Endodermal cell (in vitro differentiated cells): ENCODE measurements around the gene ZGLP1. TPM values are rescaled to one million over a fixed set of nuclear protein-coding genes. Genes with fewer than 3 reads are reported as not detected.

Experiments used
- DNase-seq: peaks from one replicate; pipeline ENCODE4 v3.0.0-alpha.2; 2017
- H3K27ac ChIP-seq: 2 replicates; pipeline ENCODE4 v1.5.1; 2013; ENCODE audit warnings: mild to moderate bottlenecking, low read depth, low read length, moderate library complexity
- H3K27me3 ChIP-seq: 2 replicates; pipeline ENCODE4 v1.6.1; 2013; ENCODE audit warnings: mild to moderate bottlenecking, low read length, moderate library complexity; ENCODE audit not compliant: insufficient read depth, control insufficient read depth, poor library complexity, severe bottlenecking
- H3K36me3 ChIP-seq: 2 replicates; pipeline ENCODE4 v1.7.0; 2013; ENCODE audit warnings: mild to moderate bottlenecking, low read length, moderate library complexity; ENCODE audit not compliant: control insufficient read depth, insufficient read depth
- H3K4me1 ChIP-seq: one replicate; pipeline ENCODE4 v1.7.0; 2013; ENCODE audit warnings: low read length; ENCODE audit not compliant: control insufficient read depth, insufficient read depth
- H3K4me3 ChIP-seq: 2 replicates; pipeline ENCODE4 v1.5.1; 2013; ENCODE audit warnings: mild to moderate bottlenecking, low read length, moderate library complexity
- H3K9ac ChIP-seq: 2 replicates; pipeline ENCODE4 v1.6.1; 2013; ENCODE audit warnings: mild to moderate bottlenecking, low read length, moderate library complexity; ENCODE audit not compliant: poor library complexity, severe bottlenecking; ENCODE audit errors: extremely low read depth
- H3K9me3 ChIP-seq: 2 replicates; pipeline ENCODE4 v1.6.1; 2013; ENCODE audit warnings: mild to moderate bottlenecking, low read length, moderate library complexity; ENCODE audit not compliant: control insufficient read depth
- H3K27ac Mint-ChIP-seq: 2 replicates; pipeline ENCODE4 v1.8.0; 2020; ENCODE audit warnings: mixed read lengths
- H3K27me3 Mint-ChIP-seq: 2 replicates; pipeline ENCODE4 v1.8.0; 2021; ENCODE audit warnings: mild to moderate bottlenecking, mixed read lengths; ENCODE audit not compliant: insufficient read depth
- H3K36me3 Mint-ChIP-seq: 2 replicates; pipeline ENCODE4 v1.8.0; 2020; ENCODE audit warnings: low read depth, mixed read lengths
- H3K4me1 Mint-ChIP-seq: 2 replicates; pipeline ENCODE4 v1.8.0; 2020; ENCODE audit warnings: mixed read lengths
- H3K4me3 Mint-ChIP-seq: 2 replicates; pipeline ENCODE4 v1.8.0; 2020; ENCODE audit warnings: mild to moderate bottlenecking, moderate library complexity, mixed read lengths
- H3K9me3 Mint-ChIP-seq: 2 replicates; pipeline ENCODE4 v1.8.0; 2020; ENCODE audit warnings: mild to moderate bottlenecking, mixed read lengths
- WGBS, 2 experiments: methylation state at CpG; one replicate each; pipeline versions ENCODE4 v1.1.5 to v1.1.7; 2013; ENCODE audit warnings: missing lambda C conversion rate in 2 of 2, mixed read lengths in 1 of 2; ENCODE audit not compliant: insufficient coverage in 1 of 2, insufficient read length in 1 of 2; 5-methylcytosine and 5-hydroxymethylcytosine counted together
- total RNA-seq, 2 donors: library from RNA; stranded (reverse); fragmentation: NEBNext Ultra II Directional in 1 of 2; extraction: Animal tissue kit (Norgen Biotek cat#: 25700) in 1 of 2; gene quantifications; 2 replicates in 1 of 2; 3 replicates in 1 of 2; pipeline ENCODE4 v1.2.1, GENCODE V29; 2021
- TF ChIP-seq, protein P1 (sequence below): fragments of 200-600 bp; sonication (generic); conservative IDR thresholded peaks from 2 replicates; pipeline ENCODE4 v1.5.0; 2021; ENCODE audit warnings: antibody characterized with exemption, mild to moderate bottlenecking

The ZGLP1 gene
- total RNA-seq, 2 donors from 2014 or later: 4.5 to 7.8 TPM

DNA sequence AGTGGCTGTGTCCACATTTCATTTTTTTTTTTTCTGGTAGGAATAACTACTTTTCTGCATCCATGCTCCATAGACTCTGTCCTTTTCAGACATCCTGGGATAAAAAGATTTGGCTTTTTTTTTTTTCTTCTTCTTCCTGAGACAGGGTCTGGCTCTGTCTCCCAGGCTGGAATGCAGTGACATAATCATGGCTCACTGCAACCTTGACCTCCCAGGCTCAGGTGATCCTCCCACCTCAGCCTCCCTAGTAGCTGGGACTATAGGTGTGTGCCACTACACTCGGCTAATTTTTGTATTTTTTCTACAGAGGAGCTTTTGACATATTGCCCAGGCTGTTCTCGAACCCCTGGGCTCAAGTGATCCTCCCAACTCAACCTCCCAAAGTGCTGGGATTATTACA lies 33.9 kb upstream of the ZGLP1 start:
- WGBS, 2 experiments: 71 to 87% methylated on average over 2 of the region's 2 CpGs
- no peak for DNase-seq
- Histone ChIP-seq H3K4me1 (no peaks in the 10 kb centered on the region), H3K36me3 (no peaks in the 10 kb centered on the region), H3K27ac (no peak overlapping the region), H3K9me3 (no peaks in the 10 kb centered on the region), H3K27me3 (no peaks in the 10 kb centered on the region), H3K4me3 (no peak overlapping the region), H3K9ac (no peak overlapping the region)
- no peaks in the 10 kb centered on the region for H3K4me1 Mint-ChIP-seq
- H3K27ac Mint-ChIP-seq: no peak overlapping the region
- H3K4me3 Mint-ChIP-seq: no peak overlapping the region
- H3K36me3 Mint-ChIP-seq: no peaks in the 10 kb centered on the region
- H3K27me3 Mint-ChIP-seq: no peaks in the 10 kb centered on the region
- TF ChIP-seq, protein P1, sequence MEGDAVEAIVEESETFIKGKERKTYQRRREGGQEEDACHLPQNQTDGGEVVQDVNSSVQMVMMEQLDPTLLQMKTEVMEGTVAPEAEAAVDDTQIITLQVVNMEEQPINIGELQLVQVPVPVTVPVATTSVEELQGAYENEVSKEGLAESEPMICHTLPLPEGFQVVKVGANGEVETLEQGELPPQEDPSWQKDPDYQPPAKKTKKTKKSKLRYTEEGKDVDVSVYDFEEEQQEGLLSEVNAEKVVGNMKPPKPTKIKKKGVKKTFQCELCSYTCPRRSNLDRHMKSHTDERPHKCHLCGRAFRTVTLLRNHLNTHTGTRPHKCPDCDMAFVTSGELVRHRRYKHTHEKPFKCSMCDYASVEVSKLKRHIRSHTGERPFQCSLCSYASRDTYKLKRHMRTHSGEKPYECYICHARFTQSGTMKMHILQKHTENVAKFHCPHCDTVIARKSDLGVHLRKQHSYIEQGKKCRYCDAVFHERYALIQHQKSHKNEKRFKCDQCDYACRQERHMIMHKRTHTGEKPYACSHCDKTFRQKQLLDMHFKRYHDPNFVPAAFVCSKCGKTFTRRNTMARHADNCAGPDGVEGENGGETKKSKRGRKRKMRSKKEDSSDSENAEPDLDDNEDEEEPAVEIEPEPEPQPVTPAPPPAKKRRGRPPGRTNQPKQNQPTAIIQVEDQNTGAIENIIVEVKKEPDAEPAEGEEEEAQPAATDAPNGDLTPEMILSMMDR: no peak
- no peaks in the 10 kb centered on the region for H3K9me3 Mint-ChIP-seq

DNA sequence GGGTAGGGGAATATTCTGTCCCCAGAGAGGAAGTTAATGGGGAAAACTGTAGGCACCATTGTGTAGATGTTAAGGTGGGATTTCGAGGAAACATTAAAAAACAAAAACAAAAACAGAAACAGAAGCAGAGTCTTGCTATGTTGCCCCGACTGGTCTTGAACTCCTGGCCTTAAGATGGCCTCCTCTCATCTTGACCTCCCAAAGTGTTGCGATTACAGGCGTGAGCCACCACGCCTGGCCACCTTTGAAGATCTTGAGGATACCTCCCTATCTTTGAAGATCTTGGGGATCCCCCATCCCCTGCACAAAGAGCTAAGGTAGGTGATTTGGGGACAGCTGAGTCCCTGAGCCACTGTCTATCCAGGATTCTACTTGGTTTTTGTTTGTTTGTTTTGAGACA lies 30.4 kb upstream of the ZGLP1 start:
- H3K9ac ChIP-seq: no peak overlapping the region
- no peak overlapping the region for H3K4me3 Mint-ChIP-seq
- WGBS, 2 experiments: 89 to 98% methylated on average over 4 to 5 of the region's 5 CpGs
- no peak overlapping the region for H3K27ac Mint-ChIP-seq
- no peak overlapping the region for H3K4me3 ChIP-seq
- H3K4me1 ChIP-seq: no peaks in the 10 kb centered on the region
- H3K27me3 Mint-ChIP-seq: no peaks in the 10 kb centered on the region
- DNase-seq: no peak
- peaks cover 4% of the 10 kb centered on the region for H3K4me1 Mint-ChIP-seq
- H3K36me3 Mint-ChIP-seq: no peaks in the 10 kb centered on the region
- H3K9me3 ChIP-seq: no peaks in the 10 kb centered on the region
- H3K27ac ChIP-seq: no peak overlapping the region
- H3K9me3 Mint-ChIP-seq: no peaks in the 10 kb centered on the region
- no peaks in the 10 kb centered on the region for H3K27me3 ChIP-seq
- TF ChIP-seq, protein P1: no peak
- no peaks in the 10 kb centered on the region for H3K36me3 ChIP-seq

DNA sequence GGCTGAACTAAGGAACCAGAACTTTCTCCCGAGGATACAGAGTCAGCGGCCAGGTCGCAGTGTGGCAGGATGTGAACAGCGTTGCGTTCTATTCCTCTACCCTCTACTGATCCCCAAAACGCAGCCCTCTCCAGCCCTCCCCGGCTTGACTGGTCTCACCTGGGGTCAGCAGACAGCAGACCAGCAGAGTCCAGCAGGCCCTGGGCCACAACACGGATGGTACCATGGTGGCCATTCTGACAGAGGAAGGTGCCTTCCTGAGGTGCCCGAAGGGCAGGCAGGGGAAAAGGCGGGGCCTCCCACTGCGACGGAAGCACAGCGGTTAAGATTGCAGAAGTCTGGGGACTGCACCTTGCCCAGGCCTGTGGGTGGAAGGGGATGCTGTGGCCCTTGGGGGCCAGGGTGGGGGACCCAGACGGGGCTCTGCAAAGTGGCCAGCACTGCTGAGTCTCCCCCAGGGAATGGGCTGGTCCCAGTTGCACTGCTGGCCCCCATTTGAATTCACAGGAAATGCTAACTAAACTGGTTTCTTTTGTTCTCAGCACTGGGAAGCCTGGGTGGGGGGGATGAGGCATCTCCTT lies 29.9 kb upstream of the ZGLP1 start, which contains the start of gene ICAM3:
ICAM3 (minus strand) TSS at position 245 of the 581 bp plus-strand sequence; CDS start at position 235, 10 bp downstream.
- no peaks in the 10 kb centered on the region for H3K9me3 ChIP-seq
- no peaks in the 10 kb centered on the region for H3K9me3 Mint-ChIP-seq
- peak; percentile 66 for DNase-seq
- H3K9ac ChIP-seq: no peak within 1 kb of the TSS
- H3K4me3 Mint-ChIP-seq: no peak within 1 kb of the TSS
- H3K27ac Mint-ChIP-seq: no peak within 1 kb of the TSS
- no peaks in the 10 kb centered on the region for H3K36me3 Mint-ChIP-seq
- no peaks in the 10 kb centered on the region for H3K4me1 ChIP-seq
- no peak within 1 kb of the TSS for H3K4me3 ChIP-seq
- H3K27me3 Mint-ChIP-seq: no peaks in the 10 kb centered on the region
- H3K36me3 ChIP-seq: no peaks in the 10 kb centered on the region
- TF ChIP-seq, protein P1: no peak
- no peak within 1 kb of the TSS for H3K27ac ChIP-seq
- H3K27me3 ChIP-seq: no peaks in the 10 kb centered on the region
- 67 to 74% methylated on average over 9 to 14 of the region's 14 CpGs for WGBS, 2 experiments
- H3K4me1 Mint-ChIP-seq: peaks cover 5% of the 10 kb centered on the region
